GM19351 (cell line): ENCODE results near the gene EFNA4.

Experiments used
- ATAC-seq: cut with Tn5 transposase; IDR thresholded peaks from one replicate; pipeline ENCODE4 v1.9.1; 2021; ENCODE audit warnings: mild to moderate bottlenecking, moderate library complexity; ENCODE audit not compliant: unreplicated experiment

EFNA4 gene

GRCh38 chr1:155072531-155073289 lies 9.2 kb downstream of the EFNA4 start:
- ATAC-seq, result no peak

GRCh38 chr1:155073377-155074242 lies 10.1 kb downstream of the EFNA4 start:
- ATAC-seq, result no peak

GRCh38 chr1:155075535-155075934 lies 12.0 kb downstream of the EFNA4 start:
- ATAC-seq, result no peak

- no peak for ATAC-seq
Observed at GRCh38 chr1:155076371-155076770, 12.8 kb downstream of the EFNA4 start.

GRCh38 chr1:155077346-155077745 lies 13.8 kb downstream of the EFNA4 start:
- no peak for ATAC-seq

- no peak for ATAC-seq
Observed at GRCh38 chr1:155077758-155078445, 14.4 kb downstream of the EFNA4 start.

- no peak for ATAC-seq
Observed at GRCh38 chr1:155078469-155079209, 15.1 kb downstream of the EFNA4 start, which contains the start of gene EFNA3. EFNA3 (plus strand) TSS chr1:155078837; CDS start chr1:155078942, 105 bp downstream.

- no peak for ATAC-seq
Observed at GRCh38 chr1:155079210-155079486, 15.6 kb downstream of the EFNA4 start.

- no peak for ATAC-seq
Observed at GRCh38 chr1:155079487-155080311, 16.2 kb downstream of the EFNA4 start.

GRCh38 chr1:155080312-155081228 lies 17.0 kb downstream of the EFNA4 start:
- ATAC-seq, result no peak

GRCh38 chr1:155081472-155082300 lies 18.1 kb downstream of the EFNA4 start:
- no peak for ATAC-seq

- ATAC-seq, result no peak
Observed at GRCh38 chr1:155082301-155083051, 18.9 kb downstream of the EFNA4 start.

GRCh38 chr1:155083052-155083541 lies 19.6 kb downstream of the EFNA4 start:
- no peak for ATAC-seq

GRCh38 chr1:155083865-155084721 lies 20.6 kb downstream of the EFNA4 start:
- ATAC-seq, result no peak

- ATAC-seq, result peak; percentile 72
Observed at GRCh38 chr1:155084722-155085503, 21.4 kb downstream of the EFNA4 start.
